Measurements from ENCODE around the gene VAT1L.

VAT1L gene

GRCh38 chr16:77782694-77783093 is 5.7 kb upstream of the VAT1L start:
- DNase-seq: no peak

- no peak for DNase-seq
These were observed 3.7 kb upstream of the VAT1L start for GRCh38 chr16:77784441-77785372.

- no peak for DNase-seq
These were observed 3.0 kb upstream of the VAT1L start for GRCh38 chr16:77785373-77785764.

GRCh38 chr16:77786186-77786847 is 2.0 kb upstream of the VAT1L start:
- DNase-seq: no peak

- DNase-seq: no peak
These were observed 912 bp upstream of the VAT1L start for GRCh38 chr16:77787452-77787851.

- DNase-seq: no peak
These were observed 983 bp downstream of the VAT1L start for GRCh38 chr16:77789085-77790008.

GRCh38 chr16:77790009-77790372 is 1.6 kb downstream of the VAT1L start:
- DNase-seq: no peak

GRCh38 chr16:77790912-77791311 is 2.5 kb downstream of the VAT1L start:
- DNase-seq: no peak

- no peak for DNase-seq
These were observed 5.1 kb downstream of the VAT1L start for GRCh38 chr16:77793417-77793816.

GRCh38 chr16:77794586-77794985 is 6.2 kb downstream of the VAT1L start:
- DNase-seq: no peak

- DNase-seq: no peak
These were observed 13.5 kb downstream of the VAT1L start for GRCh38 chr16:77801817-77802216.

GRCh38 chr16:77805398-77805797 is 17.0 kb downstream of the VAT1L start:
- no peak for DNase-seq

- DNase-seq: no peak
These were observed 18.7 kb downstream of the VAT1L start for GRCh38 chr16:77807021-77807420.

- no peak for DNase-seq
These were observed 24.6 kb downstream of the VAT1L start for GRCh38 chr16:77812856-77813500.

GRCh38 chr16:77816293-77816692 is 27.9 kb downstream of the VAT1L start:
- no peak for DNase-seq

GRCh38 chr16:77820340-77820739 is 32.0 kb downstream of the VAT1L start:
- DNase-seq: no peak

GRCh38 chr16:77822661-77823060 is 34.3 kb downstream of the VAT1L start:
- DNase-seq: no peak

GRCh38 chr16:77823067-77823466 is 34.7 kb downstream of the VAT1L start:
- DNase-seq: no peak

- DNase-seq: no peak
These were observed 36.8 kb downstream of the VAT1L start for GRCh38 chr16:77825196-77825595.

GRCh38 chr16:77827032-77827431 is 38.7 kb downstream of the VAT1L start:
- no peak for DNase-seq

- DNase-seq: no peak
These were observed 45.7 kb downstream of the VAT1L start for GRCh38 chr16:77833921-77834634.
